Mesendoderm (in vitro differentiated cells): ENCODE measurements around the gene SEMA3G.

Source experiments
- DNase-seq: peaks from one replicate; pipeline ENCODE4 v3.0.0; 2013
- H2AK5ac ChIP-seq: 2 replicates; pipeline ENCODE4 v1.6.1; 2013; ENCODE audit warnings: low read length, inconsistent platforms
- H2BK120ac ChIP-seq: 2 replicates; pipeline ENCODE4 v1.6.1; 2013; ENCODE audit warnings: low read depth, mild to moderate bottlenecking, low read length, moderate library complexity, mixed read lengths
- H2BK15ac ChIP-seq: replicated peaks from 2 replicates; pipeline ENCODE4 v1.6.1; 2013; ENCODE audit warnings: low read depth, mild to moderate bottlenecking, moderate library complexity
- H2BK5ac ChIP-seq: 2 replicates; pipeline ENCODE4 v1.6.1; 2013; ENCODE audit warnings: low read length, inconsistent platforms
- H3K18ac ChIP-seq: 2 replicates; pipeline ENCODE4 v1.6.1; 2013; ENCODE audit warnings: mild to moderate bottlenecking, low read length, mixed read lengths
- H3K23ac ChIP-seq: one replicate; pipeline ENCODE4 v1.6.1; 2013; ENCODE audit warnings: low read length
- H3K27ac ChIP-seq: 2 replicates; pipeline ENCODE4 v1.5.1; 2013; ENCODE audit warnings: low read depth, mild to moderate bottlenecking, inconsistent platforms, low read length, moderate library complexity
- H3K27me3 ChIP-seq: 2 replicates; pipeline ENCODE4 v1.6.1; 2013; ENCODE audit warnings: low read length, control low read depth, mild to moderate bottlenecking, inconsistent platforms; ENCODE audit not compliant: insufficient read depth, poor library complexity
- H3K36me3 ChIP-seq: 2 replicates; pipeline ENCODE4 v1.6.1; 2013; ENCODE audit warnings: low read length, inconsistent platforms; ENCODE audit not compliant: control insufficient read depth, insufficient read depth
- H3K4ac ChIP-seq: one replicate; pipeline ENCODE4 v1.6.1; 2013; ENCODE audit warnings: low read depth, mild to moderate bottlenecking, low read length, moderate library complexity
- H3K4me1 ChIP-seq: 2 replicates; pipeline ENCODE4 v1.6.1; 2013; ENCODE audit warnings: low read depth, low read length, inconsistent platforms; ENCODE audit not compliant: control insufficient read depth
- H3K4me2 ChIP-seq: 2 replicates; pipeline ENCODE4 v1.6.1; 2013; ENCODE audit warnings: low read length
- H3K4me3 ChIP-seq: 2 replicates; pipeline ENCODE4 v1.5.1; 2013; ENCODE audit warnings: mild to moderate bottlenecking, low read length
- H3K56ac ChIP-seq: one replicate; pipeline ENCODE4 v1.6.1; 2013; ENCODE audit warnings: low read length
- H3K79me1 ChIP-seq: 2 replicates; pipeline ENCODE4 v1.6.1; 2013; ENCODE audit warnings: low read length, inconsistent platforms
- H3K79me2 ChIP-seq: 2 replicates; pipeline ENCODE4 v1.6.1; 2013; ENCODE audit warnings: mild to moderate bottlenecking, low read length; ENCODE audit not compliant: control insufficient read depth, insufficient read depth
- H3K9ac ChIP-seq: 2 replicates; pipeline ENCODE4 v1.6.1; 2013; ENCODE audit warnings: low read length, inconsistent platforms
- H4K5ac ChIP-seq: one replicate; pipeline ENCODE4 v1.6.1; 2013; ENCODE audit warnings: low read length
- H4K8ac ChIP-seq: one replicate; pipeline ENCODE4 v1.6.1; 2013; ENCODE audit warnings: low read depth, mild to moderate bottlenecking, control low read depth, low read length, moderate library complexity
- WGBS: extraction: QIAGEN DNeasy Blood & Tissue Kit; methylation state at CpG from one replicate; pipeline ENCODE4 v1.1.7; 2013; ENCODE audit warnings: low lambda C conversion rate, missing lambda C conversion rate; ENCODE audit not compliant: insufficient coverage; ENCODE audit errors: extremely low coverage; 5-methylcytosine and 5-hydroxymethylcytosine counted together

Gene SEMA3G

DNA sequence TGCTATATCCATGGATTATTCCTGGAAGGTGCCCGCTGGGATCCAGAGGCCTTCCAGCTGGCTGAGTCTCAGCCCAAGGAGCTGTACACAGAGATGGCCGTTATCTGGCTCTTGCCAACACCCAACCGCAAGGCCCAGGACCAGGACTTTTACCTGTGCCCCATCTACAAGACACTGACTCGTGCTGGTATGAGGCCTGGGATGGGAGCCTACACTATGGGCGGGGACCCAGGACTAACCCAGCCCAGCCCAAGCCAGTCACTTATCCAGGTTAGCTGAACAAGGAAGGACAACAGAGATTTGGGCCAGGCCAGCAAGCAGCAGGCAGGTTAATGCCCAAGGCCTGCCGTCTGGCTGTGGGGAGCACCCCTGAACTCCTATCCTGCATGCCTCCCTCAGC is 45.3 kb downstream of the SEMA3G start:
- Histone ChIP-seq H2BK120ac (no peak overlapping the region), H2BK15ac (no peak overlapping the region), H2BK5ac (no peak overlapping the region), H3K4me2 (no peak overlapping the region), H3K36me3 (peaks cover 8% of the 10 kb centered on the region), H4K8ac (no peak overlapping the region), H3K9ac (no peak overlapping the region), H3K56ac (no peak overlapping the region), H2AK5ac (no peak overlapping the region), H4K5ac (no peak overlapping the region), H3K4me3 (no peak overlapping the region), H3K27me3 (no peaks in the 10 kb centered on the region), H3K23ac (no peak overlapping the region), H3K18ac (no peak overlapping the region), H3K27ac (no peak overlapping the region), H3K4me1 (no peaks in the 10 kb centered on the region), H3K4ac (no peak overlapping the region), H3K79me2 (no peaks in the 10 kb centered on the region), H3K79me1 (no peaks in the 10 kb centered on the region)
- WGBS, result no CpG with 5 or more reads among the region's 6 CpGs
- no peak for DNase-seq

DNA sequence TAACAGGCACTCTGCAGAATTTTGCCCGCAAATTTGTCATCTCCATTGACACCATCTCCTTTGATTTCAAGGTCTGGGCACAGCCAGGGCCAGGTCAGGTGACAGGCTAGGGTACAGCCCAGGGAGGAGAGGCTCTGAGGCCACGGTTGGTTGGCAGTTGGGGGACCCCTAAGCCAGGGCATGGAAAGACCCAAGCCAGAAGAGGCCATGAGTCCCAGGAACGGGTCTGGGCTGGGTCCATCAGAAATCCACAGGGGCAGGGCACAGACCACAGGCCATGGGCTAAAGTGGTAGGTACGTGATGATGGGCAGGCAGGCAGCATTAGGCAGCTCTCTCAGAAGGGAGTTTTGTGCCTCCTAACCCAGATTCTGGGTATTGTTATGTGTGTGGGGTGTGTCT is 45.8 kb downstream of the SEMA3G start:
- WGBS, result no CpG with 5 or more reads among the region's 4 CpGs
- no peak overlapping the region for H2AK5ac ChIP-seq
- no peak overlapping the region for H3K9ac ChIP-seq

DNA sequence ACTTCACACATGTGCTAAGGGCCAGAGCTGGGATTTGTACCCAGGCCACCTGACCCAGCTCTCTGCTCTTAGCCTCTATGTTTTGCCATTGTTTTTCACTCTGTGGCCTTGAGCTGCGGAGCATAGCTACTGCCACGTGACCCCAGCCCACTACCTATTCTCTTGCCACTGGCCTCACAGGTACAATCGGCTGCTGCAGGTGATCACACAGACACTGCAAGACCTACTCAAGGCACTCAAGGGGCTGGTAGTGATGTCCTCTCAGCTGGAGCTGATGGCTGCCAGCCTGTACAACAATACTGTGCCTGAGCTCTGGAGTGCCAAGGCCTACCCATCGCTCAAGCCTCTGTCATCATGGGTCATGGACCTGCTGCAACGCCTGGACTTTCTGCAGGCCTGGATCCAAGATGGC is 46.2 kb downstream of the SEMA3G start:
- Histone ChIP-seq H3K36me3 (peaks cover 8% of the 10 kb centered on the region), H3K79me2 (no peaks in the 10 kb centered on the region), H3K27me3 (no peaks in the 10 kb centered on the region), H3K4ac (no peak overlapping the region), H3K18ac (no peak overlapping the region), H3K9ac (no peak overlapping the region), H3K27ac (no peak overlapping the region), H3K56ac (no peak overlapping the region), H3K79me1 (no peaks in the 10 kb centered on the region), H3K23ac (no peak overlapping the region), H2BK120ac (no peak overlapping the region), H2BK15ac (no peak overlapping the region), H2AK5ac (no peak overlapping the region), H3K4me3 (no peak overlapping the region), H3K4me2 (no peak overlapping the region), H2BK5ac (no peak overlapping the region), H4K5ac (no peak overlapping the region), H3K4me1 (no peaks in the 10 kb centered on the region), H4K8ac (no peak overlapping the region)
- no CpG with 5 or more reads among the region's 5 CpGs for WGBS
- no peak for DNase-seq

More for the DNA sequence above, 45.8 kb downstream of the SEMA3G start:
- no peak overlapping the region for H4K8ac ChIP-seq
- H3K4me3 ChIP-seq, result no peak overlapping the region
- H3K4ac ChIP-seq, result no peak overlapping the region
- H3K27me3 ChIP-seq, result no peaks in the 10 kb centered on the region
- no peak overlapping the region for H2BK5ac ChIP-seq
- H3K4me1 ChIP-seq, result no peaks in the 10 kb centered on the region
- H2BK15ac ChIP-seq, result no peak overlapping the region
- no peak overlapping the region for H3K18ac ChIP-seq
- peaks cover 8% of the 10 kb centered on the region for H3K36me3 ChIP-seq
- H3K4me2 ChIP-seq, result no peak overlapping the region
- no peak overlapping the region for H2BK120ac ChIP-seq
- H3K79me2 ChIP-seq, result no peaks in the 10 kb centered on the region
- no peaks in the 10 kb centered on the region for H3K79me1 ChIP-seq
- no peak overlapping the region for H4K5ac ChIP-seq
- H3K23ac ChIP-seq, result no peak overlapping the region
- no peak overlapping the region for H3K56ac ChIP-seq
- H3K27ac ChIP-seq, result no peak overlapping the region
- DNase-seq, result no peak

DNA sequence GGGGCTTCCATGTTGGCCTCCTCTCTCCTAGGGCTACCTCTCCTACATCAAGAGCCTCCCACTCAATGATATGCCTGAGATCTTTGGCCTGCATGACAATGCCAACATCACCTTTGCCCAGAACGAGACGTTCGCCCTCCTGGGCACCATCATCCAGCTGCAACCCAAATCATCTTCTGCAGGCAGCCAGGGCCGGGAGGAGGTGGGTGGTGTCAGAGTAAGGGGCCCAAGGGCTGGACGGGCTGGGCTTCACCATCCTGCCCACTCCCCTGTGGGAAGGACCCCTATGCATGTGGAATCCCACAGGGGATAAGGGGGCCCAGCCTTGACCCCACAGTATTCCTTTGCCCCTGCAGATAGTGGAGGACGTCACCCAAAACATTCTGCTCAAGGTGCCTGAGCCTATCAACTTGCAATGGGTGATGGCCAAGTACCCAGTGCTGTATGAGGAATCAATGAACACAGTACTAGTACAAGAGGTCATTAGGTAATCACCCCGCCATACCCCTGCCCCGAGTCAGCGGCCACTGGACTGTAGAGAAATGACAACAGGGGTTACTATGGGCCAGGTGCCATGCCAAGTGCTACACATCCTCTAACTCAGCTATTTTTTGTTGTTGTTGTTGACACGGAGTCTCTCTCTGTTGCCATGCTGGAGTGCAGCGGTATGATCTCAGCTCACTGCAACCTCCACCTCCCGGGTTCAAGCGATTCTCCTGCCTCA is 47.1 kb downstream of the SEMA3G start:
- no peak overlapping the region for H2BK120ac ChIP-seq
- H3K4ac ChIP-seq, result no peak overlapping the region
- no peaks in the 10 kb centered on the region for H3K27me3 ChIP-seq
- no peaks in the 10 kb centered on the region for H3K79me2 ChIP-seq
- H4K8ac ChIP-seq, result no peak overlapping the region
- no peak overlapping the region for H3K27ac ChIP-seq
- no peak overlapping the region for H3K4me3 ChIP-seq
- H3K4me1 ChIP-seq, result no peaks in the 10 kb centered on the region
- peaks cover 8% of the 10 kb centered on the region for H3K36me3 ChIP-seq
- no peak overlapping the region for H2AK5ac ChIP-seq
- WGBS, result no CpG with 5 or more reads among the region's 13 CpGs
- no peak overlapping the region for H2BK5ac ChIP-seq
- no peak overlapping the region for H3K56ac ChIP-seq
- no peak overlapping the region for H3K4me2 ChIP-seq
- DNase-seq, result peak; percentile 17
- no peaks in the 10 kb centered on the region for H3K79me1 ChIP-seq
- H4K5ac ChIP-seq, result no peak overlapping the region
- no peak overlapping the region for H3K9ac ChIP-seq
- no peak overlapping the region for H3K23ac ChIP-seq
- no peak overlapping the region for H2BK15ac ChIP-seq
- H3K18ac ChIP-seq, result no peak overlapping the region

DNA sequence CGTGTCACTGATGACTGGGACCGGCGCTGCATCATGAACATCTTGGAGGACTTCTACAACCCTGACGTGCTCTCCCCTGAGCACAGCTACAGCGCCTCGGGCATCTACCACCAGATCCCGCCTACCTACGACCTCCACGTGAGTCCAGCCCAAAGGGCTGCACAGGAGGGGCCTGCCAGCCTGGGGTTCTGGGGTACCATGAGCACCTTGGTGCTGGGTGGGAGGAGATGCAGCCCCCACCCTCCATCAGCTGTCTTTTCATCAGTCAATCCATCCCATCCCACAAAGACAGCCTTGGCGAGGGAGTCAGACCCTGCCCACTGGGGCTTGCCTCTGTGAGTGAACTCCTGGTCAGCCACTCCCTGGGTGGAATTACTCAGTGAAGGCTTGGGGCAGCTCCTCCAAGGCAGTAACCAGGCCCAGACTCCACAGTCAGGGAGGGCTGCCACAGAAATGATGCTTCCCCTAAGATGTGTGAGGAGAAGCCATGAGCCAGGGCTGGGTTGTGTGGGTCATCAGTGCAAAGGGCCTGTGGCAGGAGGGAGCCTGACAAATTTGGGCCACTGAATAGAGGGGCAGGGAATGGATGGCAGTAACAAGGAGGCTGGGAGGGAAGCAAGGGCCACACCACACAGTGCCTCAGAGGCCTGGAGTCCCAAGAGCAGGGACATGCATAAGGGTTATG is 47.9 kb downstream of the SEMA3G start:
- H2BK15ac ChIP-seq, result no peak overlapping the region
- no CpG with 5 or more reads among the region's 10 CpGs for WGBS
- no peak overlapping the region for H3K56ac ChIP-seq
- H3K9ac ChIP-seq, result no peak overlapping the region
- H3K18ac ChIP-seq, result no peak overlapping the region
- DNase-seq, result no peak
- H3K36me3 ChIP-seq, result peaks cover 4% of the 10 kb centered on the region
- no peak overlapping the region for H3K4ac ChIP-seq
- H4K5ac ChIP-seq, result no peak overlapping the region
- H3K4me2 ChIP-seq, result no peak overlapping the region
- H3K79me2 ChIP-seq, result no peaks in the 10 kb centered on the region
- H2BK5ac ChIP-seq, result no peak overlapping the region
- no peak overlapping the region for H3K4me3 ChIP-seq
- H2AK5ac ChIP-seq, result no peak overlapping the region
- no peaks in the 10 kb centered on the region for H3K27me3 ChIP-seq
- H3K27ac ChIP-seq, result no peak overlapping the region
- no peak overlapping the region for H3K23ac ChIP-seq
- no peak overlapping the region for H4K8ac ChIP-seq
- H3K79me1 ChIP-seq, result no peaks in the 10 kb centered on the region
- no peaks in the 10 kb centered on the region for H3K4me1 ChIP-seq
- no peak overlapping the region for H2BK120ac ChIP-seq
